Middle frontal gyrus (tissue), 1 donor: ENCODE results near the gene ME1.
"Not testable (repeated sequence)": the region's sequence is repeated elsewhere in the genome, so short reads cannot be mapped to it uniquely, and the experiment has no call there.

Experiments used
- DNase-seq: peaks from one replicate; pipeline ENCODE4 v3.0.0-alpha.2; 2015; ENCODE audit warnings: low spot score; ENCODE audit errors: extremely low spot score

ME1 gene

GRCh38 chr6:83192871-83193746 is 237.7 kb downstream of the ME1 start, which contains the start of the genes PGM3 and RWDD2A:
Gene PGM3 (minus strand): TSS chr6:83193265. CDS start chr6:83191012, 2,253 bp downstream.
Gene RWDD2A (plus strand): TSS chr6:83193357. CDS start chr6:83194452, 1,095 bp downstream.
- DNase-seq, result peak; percentile 89

DNA sequence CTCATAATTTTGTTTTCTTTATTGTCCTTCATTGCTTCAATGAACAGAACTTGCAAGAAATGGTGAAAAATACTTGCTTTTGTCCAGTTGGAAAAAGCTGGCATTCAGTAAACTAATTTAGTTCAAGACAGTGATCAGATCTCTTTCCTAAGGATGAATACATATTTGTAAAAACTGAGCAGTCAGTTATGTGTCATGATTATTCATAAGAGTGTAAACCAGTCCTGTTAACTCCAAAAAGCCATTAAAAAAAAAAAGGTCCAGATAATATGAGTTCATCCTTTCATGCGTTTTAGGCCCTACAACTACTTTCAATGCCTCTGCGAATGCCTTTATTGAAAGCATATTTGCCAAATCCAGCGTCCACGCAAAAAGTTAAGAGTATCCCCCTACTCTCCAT is 238.4 kb downstream of the ME1 start:
- no peak for DNase-seq

DNA sequence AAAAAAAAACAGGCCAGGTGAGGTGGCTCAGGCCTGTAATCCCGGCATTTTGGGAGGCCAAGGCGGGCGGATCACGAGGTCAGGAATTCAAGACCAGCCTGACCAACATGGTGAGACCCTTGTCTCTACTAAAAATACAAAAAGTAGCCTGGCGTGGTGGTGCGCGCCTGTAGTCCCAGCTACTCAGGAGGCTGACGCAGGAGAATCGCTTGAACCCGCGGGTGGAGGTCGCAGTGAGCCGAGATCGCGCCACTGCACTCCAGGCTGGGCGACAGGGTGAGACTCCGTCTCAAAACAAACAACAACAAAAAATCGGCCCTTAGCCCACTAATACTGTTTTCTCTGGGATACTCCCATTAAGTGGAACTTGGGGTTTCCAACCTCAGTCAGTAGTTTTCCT is 238.9 kb downstream of the ME1 start:
- not testable (repeated sequence) for DNase-seq

- DNase-seq, result no peak
Measured at GRCh38 chr6:83190626-83191025, 240.2 kb downstream of the ME1 start.

- no peak for DNase-seq
Measured at GRCh38 chr6:83188501-83188900, 242.3 kb downstream of the ME1 start.

- DNase-seq, result no peak
Measured at GRCh38 chr6:83185096-83185495, 245.8 kb downstream of the ME1 start.

- DNase-seq, result no peak
Measured at GRCh38 chr6:83183082-83183828, 247.6 kb downstream of the ME1 start.

DNA sequence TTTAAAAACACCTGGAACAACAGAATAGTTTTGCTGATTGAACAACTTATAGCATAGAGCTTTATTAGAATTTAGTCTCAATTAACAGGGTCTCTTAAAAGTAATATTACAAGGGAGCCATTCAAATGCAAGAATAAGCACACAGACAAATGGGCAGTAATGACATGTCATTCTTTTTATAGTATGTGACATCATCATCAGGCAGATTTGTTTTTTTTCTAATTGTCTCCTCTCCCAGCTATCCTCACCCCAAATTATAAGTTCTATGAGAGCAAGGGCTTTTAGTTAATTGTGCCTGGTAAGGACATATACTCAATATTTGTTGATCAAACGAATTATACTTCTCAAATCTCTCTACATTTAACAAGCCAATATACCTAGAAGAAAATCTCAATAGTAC is 248.7 kb downstream of the ME1 start:
- DNase-seq, result no peak

DNA sequence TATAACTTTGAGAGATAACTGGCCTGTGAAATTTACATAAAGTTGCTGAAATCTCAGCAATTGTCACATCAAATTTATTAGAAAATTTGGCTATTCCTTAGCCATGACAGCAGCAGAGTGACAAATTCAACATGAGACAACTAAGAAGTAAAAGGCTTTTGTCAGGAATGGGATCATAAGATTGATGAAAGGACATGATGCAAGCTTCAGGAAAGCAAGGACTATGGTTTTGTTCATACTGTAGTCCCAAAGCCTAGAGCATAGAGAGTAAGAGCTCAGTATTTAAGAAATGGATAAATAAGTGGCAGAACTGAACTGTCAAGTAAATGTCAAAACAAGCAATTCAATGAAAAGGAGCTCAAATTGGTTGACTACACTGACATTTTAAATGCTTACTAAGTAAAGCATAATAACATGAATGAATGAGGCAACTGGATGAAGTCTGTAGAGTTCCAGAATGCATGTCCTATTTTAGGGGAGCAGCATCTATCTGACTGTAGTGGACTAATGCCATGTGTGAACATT is 250.4 kb downstream of the ME1 start:
- DNase-seq, result no peak

- DNase-seq, result no peak
Measured at GRCh38 chr6:83176246-83176645, 254.6 kb downstream of the ME1 start.

GRCh38 chr6:83169511-83169910 is 261.3 kb downstream of the ME1 start:
- DNase-seq, result no peak

GRCh38 chr6:83169106-83169505 is 261.7 kb downstream of the ME1 start:
- DNase-seq, result no peak

DNA sequence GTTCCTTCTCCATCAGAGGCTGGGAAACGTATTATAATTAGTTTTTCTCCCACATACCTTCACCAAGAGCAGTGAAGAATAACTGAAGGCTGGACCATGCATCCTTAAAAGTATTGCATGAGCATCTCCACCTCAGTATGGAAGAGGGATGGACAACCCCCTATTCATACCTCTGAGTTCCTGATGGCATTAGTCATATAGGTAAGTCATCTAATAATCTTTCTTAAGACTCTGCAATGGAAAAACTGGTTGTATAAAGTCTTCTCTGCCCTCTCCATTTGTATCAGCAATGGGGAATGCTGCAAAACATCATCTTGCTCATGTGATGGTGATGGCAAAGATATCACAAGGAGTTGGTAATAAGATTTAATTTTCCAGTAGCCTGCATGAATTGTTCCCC is 262.3 kb downstream of the ME1 start:
- no peak for DNase-seq

- DNase-seq, result no peak
Measured at GRCh38 chr6:83167726-83168278, 263.0 kb downstream of the ME1 start.
